IMR-90 (cell line): ENCODE measurements around the gene NUDCD3. TPM values are rescaled to one million over a fixed set of nuclear protein-coding genes. Genes with fewer than 3 reads are reported as not detected.
A peak's percentile ranks its signal among the peaks of the same experiment; 100 is the strongest.

Source experiments
- ATAC-seq: fragments of 200-7000 bp; cut with Tn5 transposase; 2 replicates; pipeline ENCODE4 v1.9.1; 2020; ENCODE audit warnings: low read depth, mild to moderate bottlenecking, moderate library complexity
- BruUV-seq: library from RNA; stranded (reverse); fragments of 400-500 nt; replicated peaks from 2 replicates; lab custom pipeline; 2021; lab: Mats Ljungman, UMichigan
- CTCF ChIA-PET: fragments of 300-600 bp; formaldehyde crosslinking; extraction: SDS; loops from one replicate; lab custom pipeline; 2021; ENCODE audit warnings: antibody characterized with exemption; lab: Yijun Ruan, JAX
- POLR2A ChIA-PET: fragments of 300-600 bp; sonication (Branson Sonifier 250); formaldehyde crosslinking; loops from one replicate; lab custom pipeline; 2022; ENCODE audit warnings: antibody characterized with exemption; ENCODE audit not compliant: unreplicated experiment; lab: Charles Lee
- DNase-seq: peaks from one replicate; pipeline ENCODE4 v3.0.0; 2013
- H2AFZ ChIP-seq: replicated peaks from 2 replicates; pipeline ENCODE3; 2013; ENCODE audit warnings: low read length, mild to moderate bottlenecking; ENCODE audit not compliant: poor library complexity
- H2AK5ac ChIP-seq: 2 replicates; pipeline ENCODE4 v1.6.1; 2013; ENCODE audit warnings: low read depth, low read length, inconsistent platforms
- H2AK9ac ChIP-seq: replicated peaks from 2 replicates; pipeline ENCODE3; 2013; ENCODE audit warnings: mild to moderate bottlenecking, low read depth, low read length, moderate library complexity; ENCODE audit not compliant: poor library complexity
- H2BK120ac ChIP-seq: 2 replicates; pipeline ENCODE4 v1.6.1; 2013; ENCODE audit warnings: low read depth, low read length, inconsistent platforms
- H2BK15ac ChIP-seq: 3 replicates; pipeline ENCODE4 v1.6.1; 2013; ENCODE audit warnings: low read depth, low read length, inconsistent platforms
- H2BK20ac ChIP-seq: 2 replicates; pipeline ENCODE4 v1.6.1; 2013; ENCODE audit warnings: low read depth, mild to moderate bottlenecking, inconsistent platforms, low read length, moderate library complexity
- H2BK5ac ChIP-seq: 2 replicates; pipeline ENCODE4 v1.6.1; 2013; ENCODE audit warnings: mild to moderate bottlenecking, low read depth, low read length, inconsistent platforms; ENCODE audit not compliant: poor library complexity, severe bottlenecking
- H3K14ac ChIP-seq: replicated peaks from 2 replicates; pipeline ENCODE4 v1.6.1; 2013; ENCODE audit warnings: low read depth, low read length, inconsistent platforms
- H3K18ac ChIP-seq: 2 replicates; pipeline ENCODE4 v1.6.1; 2013; ENCODE audit warnings: low read depth, low read length, control low read depth
- H3K23ac ChIP-seq: 2 replicates; pipeline ENCODE4 v1.6.1; 2013; ENCODE audit warnings: low read depth, low read length, inconsistent platforms
- H3K27ac ChIP-seq: 2 replicates; pipeline ENCODE4 v1.5.1; 2013; ENCODE audit warnings: mild to moderate bottlenecking, control low read depth, low read length; ENCODE audit not compliant: insufficient read depth
- H3K27me3 ChIP-seq: 2 replicates; pipeline ENCODE4 v1.6.1; 2013; ENCODE audit warnings: low read length; ENCODE audit not compliant: control insufficient read depth, insufficient read depth
- H3K36me3 ChIP-seq: 2 replicates; pipeline ENCODE4 v1.6.1; 2013; ENCODE audit warnings: low read length, mixed read lengths; ENCODE audit not compliant: control insufficient read depth, insufficient read depth
- H3K4ac ChIP-seq: 2 replicates; pipeline ENCODE4 v1.6.1; 2013; ENCODE audit warnings: low read depth, low read length, inconsistent platforms
- H3K4me1 ChIP-seq: 2 replicates; pipeline ENCODE4 v1.6.1; 2013; ENCODE audit warnings: low read length, mixed read lengths; ENCODE audit not compliant: control insufficient read depth, insufficient read depth
- H3K4me2 ChIP-seq: 2 replicates; pipeline ENCODE4 v1.6.1; 2013; ENCODE audit warnings: low read depth, mild to moderate bottlenecking, control low read depth, low read length, moderate library complexity
- H3K4me3 ChIP-seq: 2 replicates; pipeline ENCODE4 v1.5.1; 2013; ENCODE audit warnings: low read depth, mild to moderate bottlenecking, control low read depth, low read length, moderate library complexity; ENCODE audit not compliant: insufficient read depth
- H3K56ac ChIP-seq: 2 replicates; pipeline ENCODE4 v1.6.1; 2013; ENCODE audit warnings: low read length, inconsistent platforms; ENCODE audit not compliant: insufficient read depth; ENCODE audit errors: extremely low read depth
- H3K79me1 ChIP-seq, 2 experiments: 2 replicates each; pipeline ENCODE4 v1.6.1; 2013; ENCODE audit warnings: low read length in 2 of 2, inconsistent platforms in 1 of 2, low read depth in 1 of 2
- H3K9ac ChIP-seq: 2 replicates; pipeline ENCODE4 v1.6.1; 2013; ENCODE audit warnings: low read depth, low read length, control low read depth
- H3K9me1 ChIP-seq: 2 replicates; pipeline ENCODE4 v1.6.1; 2013; ENCODE audit warnings: low read length, inconsistent platforms; ENCODE audit not compliant: insufficient read depth
- H3K9me3 ChIP-seq: 2 replicates; pipeline ENCODE4 v1.6.1; 2013; ENCODE audit warnings: low read length; ENCODE audit not compliant: control insufficient read depth, insufficient read depth
- H4K20me1 ChIP-seq: 2 replicates; pipeline ENCODE4 v1.6.1; 2013; ENCODE audit warnings: low read length, inconsistent platforms; ENCODE audit not compliant: insufficient read depth
- H4K5ac ChIP-seq: 2 replicates; pipeline ENCODE4 v1.6.1; 2013; ENCODE audit warnings: mild to moderate bottlenecking, low read depth, low read length, control low read depth
- H4K8ac ChIP-seq, 2 experiments: 2 replicates each; pipeline ENCODE4 v1.6.1; 2013; ENCODE audit warnings: low read depth in 2 of 2, low read length in 2 of 2, control low read depth in 1 of 2, inconsistent platforms in 1 of 2
- H4K91ac ChIP-seq: 2 replicates; pipeline ENCODE4 v1.6.1; 2013; ENCODE audit warnings: low read depth, low read length, inconsistent platforms; ENCODE audit not compliant: insufficient read depth
- FOS ChIP-seq: fragments of 150-350 bp; IDR thresholded peaks from 2 replicates; pipeline ENCODE4 v1.6.1; 2016; ENCODE audit warnings: low read depth, low read length
- MAFK ChIP-seq: IDR thresholded peaks from 2 replicates; pipeline ENCODE4 v1.6.1; 2012; ENCODE audit warnings: low read depth, low read length, improper control_type of control experiment
- RCOR1 ChIP-seq: IDR thresholded peaks from 2 replicates; pipeline ENCODE4 v1.6.1; 2012; ENCODE audit warnings: mild to moderate bottlenecking, low read length, improper control_type of control experiment; ENCODE audit not compliant: insufficient replicate concordance
- WGBS, 2 experiments: methylation state at CpG; one replicate each; pipeline versions ENCODE4 v1.1.5 to v1.1.7; 2013; ENCODE audit warnings: missing lambda C conversion rate in 2 of 2; ENCODE audit not compliant: insufficient read length in 1 of 2; ENCODE audit errors: extremely low coverage in 2 of 2; 5-methylcytosine and 5-hydroxymethylcytosine counted together
- dilution Hi-C: fragments of 300-500 bp; cut with HindIII; formaldehyde crosslinking; loops from one replicate; pipeline ENCODE4 v1.14.3; 2018; ENCODE audit warnings: low sequenced_read_pairs; ENCODE audit not compliant: unreplicated experiment
- in situ Hi-C: fragments of 300-500 bp; cut with MboI; formaldehyde crosslinking; loops from 3 replicates; pipeline ENCODE4 v1.14.3; 2019; ENCODE audit warnings: low sequenced_read_pairs, inconsistent platforms, mixed read lengths
- intact Hi-C: fragments of 100-400 bp; cut with micrococcal nuclease; formaldehyde crosslinking; loops from 2 replicates; pipeline ENCODE4 v1.10.0; 2022
- polyA plus RNA-seq, 3 experiments: library from polyadenylated mRNA; depleted of rRNA; stranded (reverse); fragments of >200 nt; gene quantifications; 2 replicates each; pipeline ENCODE4 v1.2.3, GENCODE V29; 2012; ENCODE audit warnings: low replicate concordance in 1 of 3
- total RNA-seq: library from RNA; depleted of rRNA; stranded (reverse); fragments of >200 nt; gene quantifications from 2 replicates; pipeline ENCODE4 v1.2.3, GENCODE V29; 2012

NUDCD3 gene
- total and polyA plus RNA-seq, 2 of the 4 experiments (the other 2 are of a cell fraction), result 49.5 to 76.0 TPM

DNA sequence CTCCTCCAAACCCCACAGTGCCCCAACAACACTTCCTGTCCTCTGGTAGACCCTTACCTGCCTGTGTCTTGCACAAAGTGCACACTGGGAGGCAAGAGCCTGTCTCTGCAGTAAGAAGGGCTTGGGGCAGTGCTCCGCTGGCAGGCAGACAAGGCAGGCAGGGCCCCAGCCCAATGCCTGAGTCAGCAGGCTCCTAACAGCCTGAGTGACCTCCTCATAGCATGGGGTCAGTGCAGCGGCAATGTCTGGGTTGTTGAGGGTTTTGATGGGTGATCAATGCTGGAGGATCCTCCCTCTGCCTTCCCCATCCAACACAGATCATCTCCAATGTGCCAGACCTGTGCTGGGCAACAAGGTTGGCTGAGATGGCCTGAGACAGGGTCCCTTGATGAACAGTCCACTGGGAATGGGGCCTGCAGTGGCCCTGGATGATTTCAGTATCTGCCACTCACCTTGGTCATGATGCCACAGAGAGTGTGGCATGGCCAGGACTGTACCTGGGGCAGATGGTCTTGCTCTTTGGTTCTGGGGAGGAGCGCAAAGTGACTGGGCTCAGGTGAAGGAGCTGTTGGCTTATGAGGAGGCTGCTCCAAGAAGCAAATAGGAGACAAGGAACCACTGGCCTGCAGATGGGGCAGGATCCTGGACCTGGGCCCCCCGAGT, 109.5 kb downstream of the NUDCD3 start:
- TF ChIP-seq MAFK (peak; percentile 39), FOS (no peak), RCOR1 (no peak)
- Histone ChIP-seq H3K79me1 (peaks cover 0 to 63% of the 10 kb centered on the region in 2 experiments; a peak in 2 of 4 replicates), H3K9me3 (no peaks in the 10 kb centered on the region), H3K27ac (peak overlapping the region; percentile 5; the same call in 1 of the 2 replicates), H3K4ac (peak overlapping the region; percentile 92), H3K9me1 (peaks cover 85% of the 10 kb centered on the region), H3K27me3 (no peaks in the 10 kb centered on the region), H2BK20ac (peak overlapping the region; percentile 91), H3K18ac (peak overlapping the region; percentile 27; the same call in 1 of the 2 replicates), H3K56ac (no peak overlapping the region), H3K36me3 (peaks cover 15% of the 10 kb centered on the region), H4K20me1 (peaks cover 9% of the 10 kb centered on the region; the same call in 1 of the 2 replicates), H2AFZ (peak overlapping the region; percentile 16), H3K4me1 (peaks cover 55% of the 10 kb centered on the region), H2BK15ac (peak overlapping the region; percentile 48; the same call in 2 of the 3 replicates), H3K4me3 (no peak overlapping the region), H4K8ac (peak overlapping the region; percentile 22 to 87), H3K9ac (no peak overlapping the region), H4K5ac (peak overlapping the region; percentile 19; the same call in 1 of the 2 replicates), H3K4me2 (no peak overlapping the region), H3K23ac (peak overlapping the region; percentile 58; the same call in 1 of the 2 replicates), H4K91ac (peak overlapping the region; percentile 84), H3K14ac (peak overlapping the region; percentile 95), H2AK5ac (peak overlapping the region; percentile 99), H2AK9ac (peak overlapping the region; percentile 79), H2BK120ac (peak overlapping the region; percentile 95), H2BK5ac (peak overlapping the region; percentile 77)
- WGBS, 2 experiments, result no CpG with 5 or more reads among the region's 4 CpGs
- DNase-seq, result peak; percentile 38
- ChIA-PET CTCF (no interaction called here), POLR2A (no interaction called here)
- intact Hi-C loops (no loop called here), in situ Hi-C loops (no loop called here), dilution Hi-C loops (no loop called here)
- no TSS peak for BruUV-seq
- 0 out of 2 replicates have a peak, but pooled peaks have one; percentile 10 for ATAC-seq
